Upper lobe of left lung (tissue), 6 donors: ENCODE measurements around the gene DNAJC16. TPM values are rescaled to one million over a fixed set of nuclear protein-coding genes. Genes with fewer than 3 reads are reported as not detected.

Experiments used
- ATAC-seq, 2 donors: fragments of 200-7000 bp; cut with Tn5 transposase; one replicate each; pipeline ENCODE4 v1.9.1; 2022; ENCODE audit warnings: mild to moderate bottlenecking in 2 of 2, moderate library complexity in 2 of 2; ENCODE audit not compliant: low FRiP score in 2 of 2
- DNase-seq, 2 donors: peaks; one replicate each; pipeline ENCODE4 v3.0.0-alpha.2; 2019 to 2020
- H3K27ac ChIP-seq, 4 donors: fragments of 200-600 bp; sonication (generic); one replicate each; pipeline ENCODE4 v1.5.1; 2016 to 2019
- H3K27me3 ChIP-seq, 4 donors: fragments of 200-600 bp; sonication (generic); one replicate each; pipeline ENCODE4 v1.5.1; 2017 to 2019
- H3K36me3 ChIP-seq, 4 donors: fragments of 200-600 bp; sonication (generic); one replicate each; pipeline ENCODE4 v1.5.1; 2016 to 2019
- H3K4me1 ChIP-seq, 4 donors: fragments of 200-600 bp; sonication (generic); one replicate each; pipeline ENCODE4 v1.5.1; 2018 to 2019
- H3K4me3 ChIP-seq, 4 donors: fragments of 200-600 bp; sonication (generic); one replicate each; pipeline ENCODE4 v1.5.1; 2017 to 2019; ENCODE audit warnings: mild to moderate bottlenecking in 2 of 4, moderate library complexity in 1 of 4
- H3K9me3 ChIP-seq, 4 donors: fragments of 200-600 bp; sonication (generic); one replicate each; pipeline ENCODE4 v1.5.1; 2018 to 2019
- CTCF ChIP-seq, 6 experiments: fragments of 450-650 bp in 4 of 6; fragments of 200-600 bp in 2 of 6; sonication (generic) in 2 of 6; IDR thresholded peaks; one replicate each; pipeline ENCODE4 v1.5.1; 2016 to 2019; ENCODE audit warnings: antibody characterized with exemption in 6 of 6
- EP300 ChIP-seq, 4 donors: sonication (generic); formaldehyde crosslinking; IDR thresholded peaks; one replicate each; pipeline ENCODE4 v1.5.1; 2017; ENCODE audit warnings: antibody characterized with exemption in 4 of 4, control low read depth in 2 of 4
- POLR2A ChIP-seq, 4 donors: fragments of 450-650 bp; IDR thresholded peaks; one replicate each; pipeline ENCODE4 v1.5.1; 2016 to 2017; ENCODE audit warnings: antibody characterized with exemption in 4 of 4, mild to moderate bottlenecking in 2 of 4
- POLR2AphosphoS5 ChIP-seq, 2 donors: sonication (generic); formaldehyde crosslinking; IDR thresholded peaks; one replicate each; pipeline ENCODE4 v1.5.1; 2017; ENCODE audit warnings: antibody characterized with exemption in 2 of 2
- WGBS, 2 donors: methylation state at CpG; one replicate each; pipeline ENCODE4 v1.1.5; 2017 to 2018; 5-methylcytosine and 5-hydroxymethylcytosine counted together
- total RNA-seq, 6 donors: library from RNA; depleted of rRNA in 4 of 6; stranded (reverse); fragments of >200 nt in 4 of 6; gene quantifications; one replicate each; pipeline versions ENCODE4 v1.1.0 to v1.2.1, GENCODE V29; 2016 to 2021
- donor health status: DM: no; HTN: no; CAD: no; lungs with moderate emphysema.
- donor health status: DM: no; HTN: yes; CAD: no; lungs with severe emphysema.

Gene DNAJC16
- total RNA-seq, 6 donors from 2014 or later: 12.7 to 23.0 (median 17.1) TPM

GRCh38 chr1:15492596-15492995 lies 34.1 kb upstream of the DNAJC16 start:
- Histone ChIP-seq H3K36me3 (peaks cover 0 to 35% (median 23%) of the 10 kb centered on the region in 4 donors), H3K27ac (no peak overlapping the region), H3K9me3 (no peaks in the 10 kb centered on the region), H3K27me3 (no peaks in the 10 kb centered on the region), H3K4me1 (no peaks in the 10 kb centered on the region), H3K4me3 (no peak overlapping the region)
- ATAC-seq (no peak), DNase-seq (no peak)
- TF ChIP-seq CTCF (IDR thresholded peaks at IDR 0.05) (no peak), EP300 (IDR thresholded peaks at IDR 0.05) (no peak), POLR2AphosphoS5 (IDR thresholded peaks at IDR 0.05) (no peak), POLR2A (IDR thresholded peaks at IDR 0.05) (no peak)
- 82 to 88% methylated on average over 5 of the region's 5 CpGs for WGBS, 2 donors

GRCh38 chr1:15493869-15494390 lies 32.7 kb upstream of the DNAJC16 start:
- peaks cover 0 to 35% (median 23%) of the 10 kb centered on the region in 4 donors for H3K36me3 ChIP-seq
- DNase-seq: no peak
- no peak overlapping the region for H3K27ac ChIP-seq
- H3K9me3 ChIP-seq: no peaks in the 10 kb centered on the region
- H3K4me1 ChIP-seq: no peaks in the 10 kb centered on the region
- WGBS, 2 donors: 93 to 95% methylated on average over 4 to 8 of the region's 9 CpGs
- no peak overlapping the region for H3K4me3 ChIP-seq
- ATAC-seq: no peak
- H3K27me3 ChIP-seq: no peaks in the 10 kb centered on the region
- TF ChIP-seq POLR2AphosphoS5 (IDR thresholded peaks at IDR 0.05): no peak
- no peak for TF ChIP-seq EP300 (IDR thresholded peaks at IDR 0.05)
- no peak for TF ChIP-seq CTCF (IDR thresholded peaks at IDR 0.05)
- no peak for TF ChIP-seq POLR2A (IDR thresholded peaks at IDR 0.05)

- TF ChIP-seq CTCF (IDR thresholded peaks at IDR 0.05) (no peak), POLR2A (IDR thresholded peaks at IDR 0.05) (no peak), EP300 (IDR thresholded peaks at IDR 0.05) (no peak), POLR2AphosphoS5 (IDR thresholded peaks at IDR 0.05) (no peak)
- WGBS, 2 donors: 88 to 93% methylated on average over 19 of the region's 19 CpGs
- ATAC-seq: no peak
- peaks cover 0 to 49% (median 25%) of the 10 kb centered on the region in 4 donors for H3K36me3 ChIP-seq
- no peak for DNase-seq
- H3K4me3 ChIP-seq: no peak overlapping the region
- H3K27me3 ChIP-seq: no peaks in the 10 kb centered on the region
- no peak overlapping the region for H3K27ac ChIP-seq
- H3K4me1 ChIP-seq: no peaks in the 10 kb centered on the region
- no peaks in the 10 kb centered on the region for H3K9me3 ChIP-seq
Measured at GRCh38 chr1:15500184-15501178, 26.2 kb upstream of the DNAJC16 start.

GRCh38 chr1:15501208-15502032 lies 25.2 kb upstream of the DNAJC16 start:
- Histone ChIP-seq H3K36me3 (peaks cover 0 to 53% (median 32%) of the 10 kb centered on the region in 4 donors), H3K27ac (no peak overlapping the region), H3K9me3 (no peaks in the 10 kb centered on the region), H3K4me3 (no peak overlapping the region), H3K27me3 (no peaks in the 10 kb centered on the region), H3K4me1 (no peaks in the 10 kb centered on the region)
- WGBS, 2 donors: 63 to 65% methylated on average over 17 of the region's 17 CpGs
- ATAC-seq: no peak
- DNase-seq: peak in 1 of 2 donors; percentile 63
- TF ChIP-seq POLR2AphosphoS5 (IDR thresholded peaks at IDR 0.05) (no peak), CTCF (IDR thresholded peaks at IDR 0.05) (peak; percentile 14 to 55 (median 36)), POLR2A (IDR thresholded peaks at IDR 0.05) (no peak), EP300 (IDR thresholded peaks at IDR 0.05) (no peak)
